MM.1S (cell line): ENCODE data around the gene SHC1.

Source experiments
- EZH2 ChIP-seq: fragments of 300-600 bp; sonication (generic); optimal IDR thresholded peaks from 2 replicates; pipeline ENCODE3; 2017; ENCODE audit warnings: low read depth, mild to moderate bottlenecking, antibody characterized with exemption, low read length, mixed read lengths
- TF ChIP-seq, protein P1 (sequence below): fragments of 300-600 bp; sonication (generic); IDR thresholded peaks from 2 replicates; pipeline ENCODE4 v1.5.1; 2016; ENCODE audit warnings: antibody characterized with exemption, low read length, mixed read lengths

DNA sequence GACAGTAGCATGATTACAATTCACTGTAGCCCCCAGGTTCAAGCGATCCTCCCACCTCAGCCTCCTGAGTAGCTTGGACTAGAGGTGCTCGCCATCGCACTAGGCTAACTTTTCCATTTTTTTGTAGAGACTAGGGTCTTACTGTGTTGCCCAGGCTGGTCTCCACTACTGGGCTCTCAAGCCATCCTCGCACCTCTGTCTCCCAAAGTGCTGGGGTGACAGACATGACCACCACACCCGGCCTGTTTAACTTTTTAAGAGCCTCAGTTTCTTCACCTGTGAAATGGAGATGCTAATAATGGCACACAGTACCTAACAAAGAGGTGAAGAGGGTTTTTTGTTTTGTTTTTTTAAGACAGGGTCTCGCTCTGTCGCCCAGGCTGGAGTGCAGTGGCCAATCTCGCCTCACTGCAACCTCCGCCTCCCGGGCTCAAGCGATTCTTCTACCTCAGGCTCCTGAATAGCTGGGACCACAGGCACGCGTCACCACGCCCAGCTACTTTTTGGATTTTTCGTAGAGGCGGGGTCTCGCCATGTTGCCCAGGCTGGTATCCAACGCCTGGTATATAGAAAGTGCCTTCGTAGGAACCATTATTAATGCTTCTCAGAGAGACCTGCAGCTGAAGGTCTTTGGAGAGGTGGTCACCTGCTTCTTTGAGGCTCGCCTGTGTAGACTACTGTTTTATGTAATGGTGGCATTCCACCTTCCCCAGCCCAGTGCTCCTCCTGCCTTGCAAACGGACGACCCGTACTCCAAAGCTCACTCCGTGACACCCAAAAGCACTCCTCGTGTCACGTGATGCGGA is 34.6 kb downstream of the SHC1 start:
- no peak for TF ChIP-seq EZH2
- TF ChIP-seq, protein P1, sequence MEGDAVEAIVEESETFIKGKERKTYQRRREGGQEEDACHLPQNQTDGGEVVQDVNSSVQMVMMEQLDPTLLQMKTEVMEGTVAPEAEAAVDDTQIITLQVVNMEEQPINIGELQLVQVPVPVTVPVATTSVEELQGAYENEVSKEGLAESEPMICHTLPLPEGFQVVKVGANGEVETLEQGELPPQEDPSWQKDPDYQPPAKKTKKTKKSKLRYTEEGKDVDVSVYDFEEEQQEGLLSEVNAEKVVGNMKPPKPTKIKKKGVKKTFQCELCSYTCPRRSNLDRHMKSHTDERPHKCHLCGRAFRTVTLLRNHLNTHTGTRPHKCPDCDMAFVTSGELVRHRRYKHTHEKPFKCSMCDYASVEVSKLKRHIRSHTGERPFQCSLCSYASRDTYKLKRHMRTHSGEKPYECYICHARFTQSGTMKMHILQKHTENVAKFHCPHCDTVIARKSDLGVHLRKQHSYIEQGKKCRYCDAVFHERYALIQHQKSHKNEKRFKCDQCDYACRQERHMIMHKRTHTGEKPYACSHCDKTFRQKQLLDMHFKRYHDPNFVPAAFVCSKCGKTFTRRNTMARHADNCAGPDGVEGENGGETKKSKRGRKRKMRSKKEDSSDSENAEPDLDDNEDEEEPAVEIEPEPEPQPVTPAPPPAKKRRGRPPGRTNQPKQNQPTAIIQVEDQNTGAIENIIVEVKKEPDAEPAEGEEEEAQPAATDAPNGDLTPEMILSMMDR: no peak
